Heart left ventricle (tissue), 13 donors: Measurements from ENCODE around the gene CTNNB1.

Experiments used
- CTCF ChIP-seq, 12 donors: fragments of 200-600 bp; sonication (generic) in 4 of 12; IDR thresholded peaks; one replicate each; pipeline versions ENCODE4 v1.5.0 to v1.8.0; 2018 to 2022; ENCODE audit warnings: antibody characterized with exemption in 12 of 12, mild to moderate bottlenecking in 5 of 12
- POLR2A ChIP-seq, 2 donors: fragments of 450-650 bp; IDR thresholded peaks; one replicate each; pipeline ENCODE4 v1.6.1; 2017; ENCODE audit warnings: antibody characterized with exemption in 2 of 2, mild to moderate bottlenecking in 2 of 2, moderate library complexity in 2 of 2
- donor health status: ischemic (EF 13 %, LVEDD 7.1; RV severe dilation, severe dysfunction).
- donor health status: DM: no; HTN: yes; CAD: no.
- donor health status: DM: no; HTN: no; CAD: no.
- donor health status: ischemic (EF 25% LVEDD 6.9; RV normal size, moderate dysfunction).
- donor health status: ischemic (EF 25% LVEDD 5.7; RV mildly dilated, moderate dysfunction).
- donor health status: ischemic (EF 35%, LVEDD 5.7; RV mildly dilated, moderate dysfunction).
- donor health status: nonischemic (EF 11% LVEDD 7.7; RV severe dilation, severe dysfunction).
- donor health status: DM: yes; HTN: yes; CAD: no.
- donor health status: PGD.
- donor health status: ischemic (EF 29% LVEDD 5.4; RV normal size, mild dysfunction).
- donor health status: nonischemic (EF 23%, LVEDD 6.1; RV moderate dilation, normal function).

DNA sequence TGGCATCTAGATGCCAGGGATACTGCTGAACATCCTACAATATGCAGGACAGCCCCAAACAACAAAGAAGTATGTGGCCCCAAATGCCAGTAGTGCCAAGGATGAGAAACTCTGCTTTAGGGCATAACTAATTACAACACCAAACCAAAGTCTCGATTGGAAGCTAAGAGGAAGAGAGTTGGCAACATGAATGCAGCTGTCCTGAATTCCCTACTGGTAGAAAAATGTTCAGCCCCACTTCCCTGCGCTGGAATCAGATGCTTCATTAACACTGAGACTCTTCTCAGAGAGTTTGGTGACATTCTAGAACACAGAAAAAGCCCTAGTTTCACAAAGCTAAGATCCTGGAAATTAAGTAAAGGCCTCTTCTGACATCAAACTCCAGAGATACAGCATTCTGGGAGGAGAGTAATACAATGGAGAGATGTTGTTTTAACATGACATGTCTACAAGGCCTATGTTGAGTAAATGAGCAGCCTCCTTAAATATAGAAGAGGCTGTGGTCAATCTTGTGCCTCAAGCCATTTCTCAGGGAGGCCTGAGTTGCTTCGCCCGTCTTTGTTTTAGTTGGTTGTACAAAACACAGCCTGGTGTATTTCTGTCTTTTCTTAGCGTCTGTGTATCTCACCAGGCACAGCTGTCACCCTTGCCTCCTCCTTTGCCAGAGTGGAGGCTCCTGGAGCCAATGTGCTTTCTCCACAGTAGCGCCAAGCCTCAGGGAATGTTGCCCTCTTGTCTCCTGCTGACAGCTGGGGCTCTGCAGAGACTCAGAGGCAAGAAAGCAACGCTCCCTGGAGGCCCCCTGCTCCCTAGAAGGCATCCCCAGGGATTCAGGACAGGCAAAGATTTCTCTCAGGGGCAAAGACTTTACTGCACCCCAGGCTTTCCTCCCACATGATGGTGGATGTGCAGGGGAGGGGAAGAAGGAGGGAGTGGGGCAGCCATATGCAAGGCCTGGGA lies 25.1 kb upstream of the CTNNB1 start:
- TF ChIP-seq CTCF (IDR thresholded peaks at IDR 0.05) (no peak), POLR2A (IDR thresholded peaks at IDR 0.05) (no peak)
